ENCODE measurements around the gene SUCNR1. TPM values are rescaled to one million over a fixed set of nuclear protein-coding genes. Genes with fewer than 3 reads are reported as not detected.

The SUCNR1 gene
- total RNA-seq, 1 experiment from 2014 or later, result not detected

GRCh38 chr3:151899996-151900395 is 26.6 kb downstream of the SUCNR1 start:
- Histone ChIP-seq H2AK5ac (ENCODE audit: insufficient read length, low read length) (no peak overlapping the region), H3T11ph (ENCODE audit: low read length) (no peak overlapping the region), H3K4ac (ENCODE audit: low read depth, low read length) (no peak overlapping the region), H2BK15ac (ENCODE audit: low read depth, low read length) (no peak overlapping the region), H4K20me1 (ENCODE audit: control insufficient read depth, insufficient read depth, insufficient read length) (no peaks in the 10 kb centered on the region), H2BK20ac (ENCODE audit: low read depth, low read length, poor library complexity, severe bottlenecking) (no peak overlapping the region), H3K27me3 (ENCODE audit: insufficient read depth, low read length) (no peaks in the 10 kb centered on the region), H3K23ac (ENCODE audit: insufficient read length, low read depth, low read length) (no peak overlapping the region), H2BK12ac (ENCODE audit: insufficient read length, low read depth, low read length) (no peak overlapping the region), H3K27ac (ENCODE audit: insufficient read length, low read depth, low read length) (no peak overlapping the region), H3K18ac (ENCODE audit: insufficient read length, low read depth, low read length) (no peak overlapping the region), H3K9ac (ENCODE audit: extremely low read depth, insufficient read length, low read length) (no peak overlapping the region), H3K4me1 (ENCODE audit: insufficient read depth, low read length) (no peaks in the 10 kb centered on the region; the same call in 1 of the 2 replicates), H3K23me2 (ENCODE audit: insufficient read length, low read depth, low read length, poor library complexity, severe bottlenecking) (no peaks in the 10 kb centered on the region), H4K5ac (ENCODE audit: insufficient read length, low read depth, low read length) (no peak overlapping the region), H2BK5ac (ENCODE audit: insufficient read length, low read length) (no peak overlapping the region), H4K91ac (ENCODE audit: insufficient read length, low read depth, low read length) (no peak overlapping the region), H3K14ac (ENCODE audit: insufficient read depth, low read length) (no peak overlapping the region), H3K9me3 (ENCODE audit: control insufficient read depth, low read depth, low read length) (no peaks in the 10 kb centered on the region), H3K79me1 (ENCODE audit: insufficient read depth, low read depth, low read length, poor library complexity, severe bottlenecking) (no peaks in the 10 kb centered on the region), H2AFZ (ENCODE audit: low read length) (no peak overlapping the region), H3K4me2 (ENCODE audit: insufficient read depth, insufficient read length, low read length) (no peak overlapping the region), H2BK120ac (ENCODE audit: low read depth, low read length, poor library complexity, severe bottlenecking) (no peak overlapping the region), H3K56ac (ENCODE audit: insufficient read length, low read depth, low read length) (no peak overlapping the region), H4K8ac (replicated peaks; ENCODE audit: insufficient read length, low read depth, low read length) (no peak overlapping the region), H3K79me2 (ENCODE audit: insufficient read depth, low read length) (no peaks in the 10 kb centered on the region)
- H3K4me1 Mint-ChIP-seq, result peaks cover 18 to 20% of the 10 kb centered on the region in 2 experiments
- peaks cover 3% of the 10 kb centered on the region for H3K27me3 Mint-ChIP-seq (ENCODE audit: low read depth)
- no peaks in the 10 kb centered on the region for H3K9me3 Mint-ChIP-seq
- DNase-seq, result no peak
- H3K27ac Mint-ChIP-seq, result no peak overlapping the region
- H3K36me3 Mint-ChIP-seq (ENCODE audit: insufficient read depth in 1 of 3, low read depth in 3 of 3), result no peaks in the 10 kb centered on the region
- no peak overlapping the region for H3K4me3 Mint-ChIP-seq
- no peak for TF ChIP-seq CTCF (conservative IDR thresholded peaks at IDR 0.05)

All from H9 (cell line).